Ishikawa (cell line): ENCODE data around the gene LRRC8C.

ENCODE experiments used
- CEBPB ChIP-seq: IDR thresholded peaks from 2 replicates; pipeline ENCODE4 v1.6.1; 2012
- CREB1 ChIP-seq: IDR thresholded peaks from 2 replicates; pipeline ENCODE4 v1.6.1; 2012; ENCODE audit warnings: low read depth
- EGR1 ChIP-seq: IDR thresholded peaks from 2 replicates; pipeline ENCODE4 v1.6.1; 2012
- EP300 ChIP-seq: IDR thresholded peaks from 2 replicates; pipeline ENCODE4 v1.6.1; 2012; ENCODE audit warnings: borderline replicate concordance
- FOXM1 ChIP-seq: IDR thresholded peaks from 2 replicates; pipeline ENCODE4 v1.6.1; 2012; ENCODE audit warnings: low read depth, borderline replicate concordance
- NFIC ChIP-seq: IDR thresholded peaks from 2 replicates; pipeline ENCODE4 v1.6.1; 2012
- RAD21 ChIP-seq: IDR thresholded peaks from 2 replicates; pipeline ENCODE4 v1.6.1; 2012; ENCODE audit warnings: low read depth
- REST ChIP-seq: IDR thresholded peaks from 2 replicates; pipeline ENCODE4 v1.6.1; 2012; ENCODE audit warnings: low read depth, mild to moderate bottlenecking
- TAF1 ChIP-seq: IDR thresholded peaks from 2 replicates; pipeline ENCODE4 v1.6.1; 2012; ENCODE audit warnings: low read depth, mild to moderate bottlenecking
- TCF12 ChIP-seq: IDR thresholded peaks from 2 replicates; pipeline ENCODE4 v1.6.1; 2012; ENCODE audit warnings: low read depth
- TEAD4 ChIP-seq: IDR thresholded peaks from 2 replicates; pipeline ENCODE4 v1.6.1; 2012
- YY1 ChIP-seq: IDR thresholded peaks from 2 replicates; pipeline ENCODE4 v1.6.1; 2012; ENCODE audit warnings: low read depth
- ZBTB7A ChIP-seq: IDR thresholded peaks from 2 replicates; pipeline ENCODE4 v1.6.1; 2012; ENCODE audit warnings: low read depth
- TF ChIP-seq, protein P1 (sequence below): IDR thresholded peaks from 2 replicates; pipeline ENCODE4 v1.6.1; 2012
- TF ChIP-seq, protein P2 (sequence below): IDR thresholded peaks from 2 replicates; pipeline ENCODE4 v1.6.1; 2012

The LRRC8C gene

DNA sequence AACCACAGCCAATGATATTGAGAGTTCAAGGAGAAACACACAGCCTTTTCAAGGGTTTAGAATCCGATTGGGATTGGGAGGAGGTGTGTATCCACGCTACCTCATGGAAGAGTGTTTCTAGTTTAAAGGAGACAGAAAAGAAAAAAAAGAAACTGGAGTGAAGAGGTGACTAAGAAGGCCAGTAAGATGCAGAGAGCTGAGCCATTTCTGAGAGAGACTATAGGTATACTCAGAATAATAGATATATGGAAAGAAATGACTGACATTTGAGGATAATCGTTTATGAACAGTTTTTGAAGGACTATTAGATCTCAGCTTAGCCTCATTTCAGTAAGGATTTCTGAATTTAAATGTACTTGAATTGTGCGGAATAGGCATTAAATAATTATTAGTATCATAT, 42.8 kb downstream of the LRRC8C start:
- TF ChIP-seq EP300 (no peak), NFIC (no peak), YY1 (no peak), EGR1 (no peak), REST (no peak), FOXM1 (no peak), RAD21 (no peak)
- TF ChIP-seq, protein P1, sequence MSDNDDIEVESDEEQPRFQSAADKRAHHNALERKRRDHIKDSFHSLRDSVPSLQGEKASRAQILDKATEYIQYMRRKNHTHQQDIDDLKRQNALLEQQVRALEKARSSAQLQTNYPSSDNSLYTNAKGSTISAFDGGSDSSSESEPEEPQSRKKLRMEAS: no peak

GRCh38 chr1:89681045-89681729, 48.3 kb downstream of the LRRC8C start:
- no peak for TF ChIP-seq TCF12
- TF ChIP-seq CEBPB: no peak
- TF ChIP-seq EGR1: no peak
- TF ChIP-seq FOXM1: no peak
- TF ChIP-seq EP300: no peak
- no peak for TF ChIP-seq NFIC
- TF ChIP-seq CREB1: no peak

DNA sequence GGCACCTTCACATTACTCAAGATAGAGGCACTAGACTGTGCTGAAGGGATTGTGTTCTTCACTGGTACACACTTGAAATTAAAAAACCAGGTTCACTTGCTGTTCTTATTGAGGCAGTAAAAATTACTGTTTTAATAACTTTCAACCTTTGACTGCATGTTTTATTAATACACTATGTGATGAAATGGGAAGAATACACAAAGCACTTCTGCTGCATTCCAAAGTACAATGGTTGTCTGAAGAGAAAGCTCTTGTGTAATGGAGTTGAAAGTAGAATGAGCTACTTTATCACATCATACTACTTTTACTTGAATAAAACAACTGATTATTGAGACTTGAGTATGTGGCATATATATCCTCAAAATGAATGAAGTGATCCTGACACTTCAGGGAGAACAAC, 49.7 kb downstream of the LRRC8C start:
- TF ChIP-seq EP300 (no peak), CREB1 (no peak), REST (no peak), NFIC (no peak), TCF12 (no peak), RAD21 (no peak), TAF1 (no peak), CEBPB (no peak), FOXM1 (no peak), TEAD4 (no peak)

GRCh38 chr1:89685461-89685860, 52.5 kb downstream of the LRRC8C start:
- TF ChIP-seq FOXM1: no peak
- TF ChIP-seq TEAD4: no peak
- no peak for TF ChIP-seq CREB1
- TF ChIP-seq REST: no peak
- no peak for TF ChIP-seq CEBPB

- TF ChIP-seq, protein P1: no peak
- TF ChIP-seq TAF1: no peak
- TF ChIP-seq EGR1: no peak
- no peak for TF ChIP-seq REST
- TF ChIP-seq CEBPB: no peak
- no peak for TF ChIP-seq EP300
- TF ChIP-seq, protein P2, sequence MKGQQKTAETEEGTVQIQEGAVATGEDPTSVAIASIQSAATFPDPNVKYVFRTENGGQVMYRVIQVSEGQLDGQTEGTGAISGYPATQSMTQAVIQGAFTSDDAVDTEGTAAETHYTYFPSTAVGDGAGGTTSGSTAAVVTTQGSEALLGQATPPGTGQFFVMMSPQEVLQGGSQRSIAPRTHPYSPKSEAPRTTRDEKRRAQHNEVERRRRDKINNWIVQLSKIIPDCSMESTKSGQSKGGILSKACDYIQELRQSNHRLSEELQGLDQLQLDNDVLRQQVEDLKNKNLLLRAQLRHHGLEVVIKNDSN: no peak
- no peak for TF ChIP-seq CREB1
- no peak for TF ChIP-seq TEAD4
- TF ChIP-seq TCF12: no peak
- no peak for TF ChIP-seq FOXM1
- no peak for TF ChIP-seq RAD21
- no peak for TF ChIP-seq ZBTB7A
- TF ChIP-seq YY1: no peak
- no peak for TF ChIP-seq NFIC
Observed at GRCh38 chr1:89686520-89686919, 53.6 kb downstream of the LRRC8C start.
